Measurements from ENCODE around the gene CD300LF. TPM values are rescaled to one million over a fixed set of nuclear protein-coding genes. Genes with fewer than 3 reads are reported as not detected.
A peak's percentile ranks its signal among the peaks of the same experiment; 100 is the strongest.

The CD300LF gene
- total RNA-seq, 3 donors from 2014 or later = not detected

DNA sequence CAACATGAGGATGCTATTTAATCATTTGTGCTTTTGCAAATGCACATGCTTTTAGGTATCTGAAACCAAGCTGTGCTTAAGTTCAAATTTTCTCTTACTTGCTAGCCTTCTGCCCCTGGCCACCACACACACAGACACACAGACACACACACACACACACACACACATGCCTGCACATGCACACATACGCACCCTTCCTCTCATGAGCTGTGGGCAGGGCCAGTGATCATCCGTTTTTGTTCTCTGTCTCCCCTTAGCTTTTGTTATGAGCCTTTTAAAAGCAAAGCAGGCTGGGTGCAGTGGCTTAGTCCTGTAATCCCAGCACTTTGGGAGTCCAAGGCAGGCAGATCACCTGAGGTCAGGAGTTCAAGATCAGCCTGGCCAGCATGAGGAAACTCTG is 34.2 kb downstream of the CD300LF start:
- H3K27me3 Mint-ChIP-seq (ENCODE audit: low read depth) = peaks cover 16% of the 10 kb centered on the region
- H3K36me3 Mint-ChIP-seq (ENCODE audit: insufficient read depth) = no peaks in the 10 kb centered on the region
- H3K4me1 Mint-ChIP-seq (ENCODE audit: low read depth) = peaks cover 24% of the 10 kb centered on the region
- no peaks in the 10 kb centered on the region for H3K9me3 Mint-ChIP-seq
- no peak overlapping the region for H3K4me3 Mint-ChIP-seq
- DNase-seq (no peak), ATAC-seq (no peak)

DNA sequence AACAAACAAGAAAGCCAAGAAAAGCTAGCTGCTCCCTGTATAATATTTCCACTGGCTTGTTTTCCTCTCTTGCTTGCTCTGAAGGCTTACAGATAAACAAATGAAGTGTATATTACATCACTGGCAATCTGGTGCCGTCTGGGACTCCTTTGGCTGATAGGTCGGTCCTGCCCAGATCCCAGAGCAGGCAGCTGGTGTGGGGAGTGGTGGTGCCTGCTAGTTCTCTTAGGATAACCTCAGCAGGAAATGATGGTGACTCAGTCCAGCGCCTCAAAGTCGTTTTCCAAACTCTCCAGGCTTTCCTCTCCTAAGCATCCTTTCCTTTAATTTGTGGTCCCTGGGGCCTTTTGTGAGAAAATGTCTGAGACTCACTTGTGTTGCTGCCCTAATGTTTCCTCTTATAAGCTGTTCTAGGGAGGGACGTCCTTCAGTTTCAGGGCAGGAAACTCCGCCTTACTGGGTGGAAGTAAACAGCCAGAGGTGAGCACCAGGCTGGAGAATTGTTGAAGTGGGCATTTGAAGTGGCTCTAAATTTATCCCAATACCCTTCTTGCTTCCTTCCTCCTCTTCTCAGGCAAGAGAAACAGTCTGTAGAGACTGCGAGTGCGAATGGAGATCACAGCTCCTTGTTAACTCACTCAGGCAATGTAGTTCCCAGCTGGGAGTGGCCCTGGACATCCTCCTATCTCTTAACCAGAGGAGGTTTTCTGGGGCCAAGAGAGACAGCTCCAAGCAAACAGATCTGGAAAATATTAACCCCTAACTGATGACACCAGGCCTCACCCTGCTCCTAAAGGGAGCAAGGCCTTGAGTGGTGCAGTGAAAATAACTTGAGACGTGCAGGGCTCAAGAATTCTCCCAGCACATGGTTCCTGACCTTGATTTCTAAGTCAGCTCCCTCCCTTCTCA is 34.9 kb downstream of the CD300LF start:
- H3K4me3 Mint-ChIP-seq = no peak overlapping the region
- peaks cover 16% of the 10 kb centered on the region for H3K27me3 Mint-ChIP-seq (ENCODE audit: low read depth)
- ATAC-seq (peak in 1 of 2 donors; percentile 37), DNase-seq (no peak)
- no peaks in the 10 kb centered on the region for H3K36me3 Mint-ChIP-seq (ENCODE audit: insufficient read depth)
- peaks cover 24% of the 10 kb centered on the region for H3K4me1 Mint-ChIP-seq (ENCODE audit: low read depth)
- H3K9me3 Mint-ChIP-seq = no peaks in the 10 kb centered on the region

DNA sequence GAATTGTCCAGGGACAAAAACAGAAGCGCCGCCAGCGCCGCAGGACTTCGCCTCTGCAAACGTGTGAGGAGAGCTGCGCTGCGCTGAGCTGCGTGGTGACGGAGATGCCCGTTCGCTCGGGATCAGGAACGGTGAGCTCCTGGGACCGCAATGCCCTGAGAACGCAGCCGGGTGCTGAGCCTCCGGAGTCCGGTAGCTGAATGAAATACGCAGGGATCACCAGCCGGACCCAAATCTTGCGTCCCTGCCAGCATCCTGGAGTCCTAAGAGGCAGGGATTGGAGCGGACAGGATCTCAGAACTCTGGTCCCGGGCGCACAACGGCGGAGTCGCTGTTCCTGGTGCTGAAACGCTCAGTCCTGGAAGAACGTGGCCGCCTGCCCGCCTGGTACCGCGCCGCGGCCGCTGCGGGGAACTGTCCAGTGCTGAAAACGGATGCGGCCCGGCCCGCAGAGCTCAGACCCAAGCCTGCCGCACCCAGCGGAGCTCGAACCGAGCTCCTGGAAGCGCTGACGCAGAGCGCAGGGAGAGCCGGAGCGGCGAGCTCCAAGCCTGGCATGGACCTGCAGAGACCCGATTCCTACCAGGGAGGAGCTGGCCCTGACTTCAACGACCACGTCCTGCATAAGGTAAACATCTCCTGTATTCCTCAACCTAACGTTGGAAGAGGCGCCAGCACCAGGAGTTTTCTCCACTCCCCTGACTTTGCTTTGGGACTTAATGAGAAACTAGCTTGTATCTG is 41.5 kb downstream of the CD300LF start:
- Mint-ChIP-seq H3K4me1 (ENCODE audit: low read depth) (peaks cover 1% of the 10 kb centered on the region), H3K9me3 (no peaks in the 10 kb centered on the region)
- peak; percentile 58 for DNase-seq

DNA sequence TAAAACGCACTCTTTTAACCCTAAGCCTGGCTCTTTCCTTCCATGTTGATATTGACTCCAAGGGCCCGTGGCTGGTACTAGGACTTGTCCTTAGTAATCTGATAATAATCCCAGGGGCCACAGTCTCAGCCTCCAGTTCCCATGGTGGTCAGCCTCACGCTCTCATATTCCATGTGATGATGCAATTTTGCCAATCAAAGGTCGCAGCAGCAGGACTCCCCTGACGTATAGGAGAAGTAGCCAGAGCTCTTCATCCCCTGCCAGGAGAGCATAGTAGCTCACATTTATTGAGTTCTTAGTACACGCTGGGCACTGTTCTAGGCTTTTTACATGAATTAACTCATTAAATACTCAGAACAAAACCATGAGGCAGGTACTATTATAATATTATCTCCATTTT is 42.4 kb downstream of the CD300LF start:
- no peaks in the 10 kb centered on the region for H3K9me3 Mint-ChIP-seq
- H3K4me3 Mint-ChIP-seq = no peak overlapping the region
- DNase-seq = no peak
- H3K27me3 Mint-ChIP-seq (ENCODE audit: low read depth) = peaks cover 54% of the 10 kb centered on the region
- no peaks in the 10 kb centered on the region for H3K36me3 Mint-ChIP-seq (ENCODE audit: insufficient read depth)
- ATAC-seq = no peak
- peaks cover 1% of the 10 kb centered on the region for H3K4me1 Mint-ChIP-seq (ENCODE audit: low read depth)

More for the DNA sequence above, 41.5 kb downstream of the CD300LF start:
- H3K27me3 Mint-ChIP-seq (ENCODE audit: low read depth) = peaks cover 50% of the 10 kb centered on the region
- no peak overlapping the region for H3K4me3 Mint-ChIP-seq
- no peaks in the 10 kb centered on the region for H3K36me3 Mint-ChIP-seq (ENCODE audit: insufficient read depth)
- peak; percentile 92 to 98 for ATAC-seq

DNA sequence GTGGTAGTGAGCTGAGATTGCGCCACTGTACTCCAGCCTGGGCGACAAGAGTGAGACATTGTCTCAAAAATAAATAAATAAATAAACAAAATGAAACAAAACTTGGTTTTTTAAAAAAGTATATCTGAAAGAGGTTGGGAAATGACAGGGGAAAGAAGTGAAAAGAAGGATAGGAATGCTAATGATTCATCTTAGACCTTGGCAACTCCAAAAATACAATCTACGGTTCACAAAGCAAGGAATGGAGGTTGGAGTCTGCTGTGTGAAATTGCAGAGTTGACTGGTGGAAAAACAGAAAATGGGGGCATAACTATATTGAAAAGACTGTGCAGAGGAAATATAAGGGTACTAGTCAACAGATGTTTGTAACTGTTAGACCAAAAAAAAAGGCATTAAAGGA is 49.2 kb downstream of the CD300LF start:
- no peak overlapping the region for H3K4me3 Mint-ChIP-seq
- no peaks in the 10 kb centered on the region for H3K36me3 Mint-ChIP-seq (ENCODE audit: insufficient read depth)
- H3K4me1 Mint-ChIP-seq (ENCODE audit: low read depth) = no peaks in the 10 kb centered on the region
- no peak for ATAC-seq
- peaks cover 4% of the 10 kb centered on the region for H3K9me3 Mint-ChIP-seq
- H3K27me3 Mint-ChIP-seq (ENCODE audit: low read depth) = peaks cover 56% of the 10 kb centered on the region
- no peak for DNase-seq

DNA sequence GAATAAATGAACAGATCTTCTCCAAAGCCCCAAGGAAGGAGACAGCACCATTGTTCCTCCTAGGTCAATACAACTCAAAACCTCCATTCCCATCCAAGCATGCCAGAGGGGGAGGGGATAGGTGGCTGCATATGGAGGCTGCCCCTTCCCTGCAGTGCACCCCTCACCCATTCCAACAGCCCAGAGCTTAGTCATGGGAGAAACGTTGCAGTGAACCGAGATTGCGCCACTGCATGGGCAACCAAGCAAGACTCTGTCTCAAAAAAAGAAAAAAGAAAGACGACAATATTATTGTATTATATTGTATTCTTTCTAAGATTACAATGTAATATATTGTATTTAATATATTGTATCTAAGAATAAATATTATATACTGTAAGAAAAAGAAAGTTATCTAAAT is 52.8 kb downstream of the CD300LF start:
- H3K4me3 Mint-ChIP-seq = no peak overlapping the region
- ATAC-seq (no peak), DNase-seq (no peak)
- peaks cover 39% of the 10 kb centered on the region for H3K27me3 Mint-ChIP-seq (ENCODE audit: low read depth)
- peaks cover 3% of the 10 kb centered on the region for H3K4me1 Mint-ChIP-seq (ENCODE audit: low read depth)
- peaks cover 4% of the 10 kb centered on the region for H3K9me3 Mint-ChIP-seq
- no peaks in the 10 kb centered on the region for H3K36me3 Mint-ChIP-seq (ENCODE audit: insufficient read depth)

DNA sequence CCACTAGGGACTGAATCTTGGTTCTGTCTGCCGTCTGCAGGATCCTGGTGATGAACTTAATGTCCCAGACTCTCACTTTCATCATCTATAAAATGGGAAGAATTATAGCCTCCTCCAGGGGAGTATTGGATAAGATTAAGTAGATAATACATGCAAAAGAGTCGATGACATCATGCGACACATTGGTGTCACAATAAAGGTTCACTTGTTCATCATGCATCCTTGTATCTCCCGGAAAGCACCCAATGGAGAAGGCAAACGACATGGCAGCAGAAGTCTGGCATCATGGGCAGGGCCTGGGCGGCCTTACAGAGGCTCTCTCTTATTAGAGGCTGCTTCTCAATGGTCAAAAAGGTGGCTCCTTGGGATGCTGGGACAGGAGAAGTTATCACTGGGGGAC is 54.1 kb downstream of the CD300LF start:
- peaks cover 3% of the 10 kb centered on the region for H3K4me1 Mint-ChIP-seq (ENCODE audit: low read depth)
- H3K36me3 Mint-ChIP-seq (ENCODE audit: insufficient read depth) = no peaks in the 10 kb centered on the region
- DNase-seq (no peak), ATAC-seq (no peak)
- no peak overlapping the region for H3K4me3 Mint-ChIP-seq
- H3K27me3 Mint-ChIP-seq (ENCODE audit: low read depth) = peaks cover 31% of the 10 kb centered on the region
- H3K9me3 Mint-ChIP-seq = peaks cover 4% of the 10 kb centered on the region

DNA sequence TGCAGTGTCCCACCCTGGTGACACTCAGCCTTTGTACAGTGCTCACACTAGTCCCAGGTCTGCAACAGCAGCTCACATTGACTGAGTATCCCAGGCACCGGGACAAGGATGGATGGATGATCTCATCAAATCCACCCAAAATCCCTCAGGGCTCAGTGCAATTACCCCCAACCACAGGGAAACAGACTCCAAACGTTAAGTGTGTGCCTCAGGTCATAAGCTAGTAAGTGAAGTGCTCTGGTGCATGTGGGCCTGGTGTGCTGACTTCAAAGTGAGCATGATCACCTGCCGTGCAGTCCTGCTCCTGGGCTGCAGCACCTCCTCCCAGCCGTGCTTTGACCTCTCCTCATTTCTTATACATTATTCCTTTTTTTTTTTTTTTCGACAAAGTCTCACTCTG is 58.0 kb downstream of the CD300LF start:
- Mint-ChIP-seq H3K4me3 (no peak overlapping the region), H3K9me3 (no peaks in the 10 kb centered on the region), H3K27me3 (ENCODE audit: low read depth) (peaks cover 40% of the 10 kb centered on the region), H3K36me3 (ENCODE audit: insufficient read depth) (no peaks in the 10 kb centered on the region), H3K4me1 (ENCODE audit: low read depth) (peaks cover 3% of the 10 kb centered on the region)
- DNase-seq (no peak), ATAC-seq (no peak)

DNA sequence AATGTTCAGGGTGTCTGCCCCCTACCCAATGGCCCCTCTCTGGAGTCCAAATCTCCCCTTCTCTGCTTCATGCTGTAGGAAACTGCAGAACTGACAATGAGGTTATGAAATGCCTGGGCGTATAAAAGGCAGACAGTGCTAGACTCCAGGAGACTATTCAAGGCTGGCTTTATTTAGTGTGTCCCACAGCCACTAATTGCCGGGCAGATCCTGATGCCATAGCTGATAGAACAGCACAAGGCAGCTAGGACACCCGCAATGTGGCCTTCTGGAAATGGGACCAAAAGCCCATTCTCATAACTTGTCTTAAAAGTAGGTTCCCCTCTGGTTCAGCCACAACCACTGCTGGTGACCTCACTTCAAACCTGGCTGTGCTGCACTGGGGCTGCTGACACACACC is 60.7 kb downstream of the CD300LF start:
- no peak for DNase-seq
- no peak overlapping the region for H3K4me3 Mint-ChIP-seq
- no peaks in the 10 kb centered on the region for H3K9me3 Mint-ChIP-seq
- ATAC-seq = no peak
- no peaks in the 10 kb centered on the region for H3K4me1 Mint-ChIP-seq (ENCODE audit: low read depth)
- H3K36me3 Mint-ChIP-seq (ENCODE audit: insufficient read depth) = no peaks in the 10 kb centered on the region
- H3K27me3 Mint-ChIP-seq (ENCODE audit: low read depth) = peaks cover 51% of the 10 kb centered on the region

DNA sequence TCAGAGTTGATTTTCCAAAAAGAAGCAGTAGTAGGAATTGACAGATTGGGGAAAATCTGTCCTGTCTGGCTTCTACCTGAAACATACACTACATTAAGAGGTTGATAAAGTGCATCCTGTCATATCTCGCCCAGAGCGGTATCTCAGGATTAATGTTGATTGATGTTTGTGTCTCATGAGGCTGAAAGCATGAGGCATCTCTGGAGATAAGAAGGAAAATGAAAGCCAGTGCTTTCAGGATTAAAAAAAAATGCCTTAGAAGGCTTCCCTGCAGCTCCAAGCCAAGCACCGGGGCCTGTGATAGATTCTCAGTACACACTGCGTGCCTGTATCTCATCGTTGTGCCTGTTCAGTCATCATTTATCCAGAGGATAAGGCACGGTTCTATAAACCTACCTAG is 62.8 kb downstream of the CD300LF start:
- no peaks in the 10 kb centered on the region for H3K4me1 Mint-ChIP-seq (ENCODE audit: low read depth)
- ATAC-seq (no peak), DNase-seq (no peak)
- no peaks in the 10 kb centered on the region for H3K9me3 Mint-ChIP-seq
- no peaks in the 10 kb centered on the region for H3K36me3 Mint-ChIP-seq (ENCODE audit: insufficient read depth)
- H3K4me3 Mint-ChIP-seq = no peak overlapping the region
- H3K27me3 Mint-ChIP-seq (ENCODE audit: low read depth) = peaks cover 53% of the 10 kb centered on the region

DNA sequence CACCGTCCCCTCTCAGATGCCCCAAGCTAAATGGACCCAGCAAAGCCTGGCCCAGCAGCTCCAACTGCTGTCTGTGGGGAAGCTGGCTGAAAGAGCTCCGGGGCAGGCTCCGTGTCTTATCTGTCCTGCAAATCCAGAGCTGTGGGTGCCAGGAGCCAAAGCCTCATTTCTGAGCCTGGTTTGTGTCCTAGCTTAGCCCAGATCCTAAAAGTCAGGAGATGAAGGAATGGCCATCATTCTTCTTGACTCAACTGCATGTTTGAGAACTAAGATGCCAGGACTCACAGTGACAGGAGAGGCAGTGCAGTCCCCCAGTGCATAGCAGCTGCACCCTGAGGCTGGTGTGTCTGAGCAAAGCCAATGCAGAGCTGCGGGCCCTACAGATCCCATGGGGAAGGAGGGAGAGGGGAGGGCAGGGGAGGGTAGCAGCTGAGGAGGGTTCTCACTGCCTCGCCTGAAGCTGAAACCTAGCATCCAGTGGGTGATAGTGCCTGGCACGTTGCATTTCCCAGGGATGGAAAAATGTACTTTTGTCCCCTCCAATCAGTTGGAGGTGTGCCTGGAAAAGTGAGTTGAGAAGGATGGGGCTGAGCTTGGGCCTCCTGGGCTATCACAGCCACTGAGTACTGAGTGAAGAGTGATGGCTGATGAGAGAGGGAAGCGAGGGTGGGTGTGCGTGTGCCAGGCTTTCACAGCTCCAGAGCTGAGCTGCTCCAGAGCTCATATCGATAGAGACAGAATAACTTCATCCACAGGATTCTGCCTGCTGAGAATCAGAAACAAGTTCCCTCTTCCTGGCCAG is 64.7 kb downstream of the CD300LF start:
- no peaks in the 10 kb centered on the region for H3K36me3 Mint-ChIP-seq (ENCODE audit: insufficient read depth)
- no peaks in the 10 kb centered on the region for H3K4me1 Mint-ChIP-seq (ENCODE audit: low read depth)
- H3K27me3 Mint-ChIP-seq (ENCODE audit: low read depth) = peaks cover 52% of the 10 kb centered on the region
- ATAC-seq = no peak
- no peak for DNase-seq
- no peak overlapping the region for H3K4me3 Mint-ChIP-seq
- no peaks in the 10 kb centered on the region for H3K9me3 Mint-ChIP-seq

DNA sequence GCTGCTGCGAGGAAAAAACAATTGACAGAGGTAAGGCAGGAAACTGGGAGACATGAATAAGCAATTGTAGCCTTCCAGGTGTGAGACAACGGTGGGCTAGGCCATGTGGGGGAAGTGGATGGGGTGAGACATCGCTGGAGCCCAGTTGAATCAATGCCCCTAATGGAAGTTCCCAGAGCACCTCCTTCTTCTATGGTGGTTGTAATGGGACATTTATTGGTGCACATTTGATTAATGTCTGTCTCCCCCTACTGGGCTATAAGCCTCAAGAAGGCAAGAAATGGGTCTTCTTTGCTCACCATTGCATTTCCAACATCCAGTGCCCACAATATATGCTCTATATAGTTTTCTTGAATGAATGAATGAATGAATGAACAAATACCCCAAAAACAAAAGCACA is 66.5 kb downstream of the CD300LF start:
- Mint-ChIP-seq H3K9me3 (no peaks in the 10 kb centered on the region), H3K36me3 (ENCODE audit: insufficient read depth) (no peaks in the 10 kb centered on the region), H3K27me3 (ENCODE audit: low read depth) (peaks cover 50% of the 10 kb centered on the region), H3K4me3 (no peak overlapping the region), H3K4me1 (ENCODE audit: low read depth) (peaks cover 6% of the 10 kb centered on the region)
- ATAC-seq (no peak), DNase-seq (no peak)

DNA sequence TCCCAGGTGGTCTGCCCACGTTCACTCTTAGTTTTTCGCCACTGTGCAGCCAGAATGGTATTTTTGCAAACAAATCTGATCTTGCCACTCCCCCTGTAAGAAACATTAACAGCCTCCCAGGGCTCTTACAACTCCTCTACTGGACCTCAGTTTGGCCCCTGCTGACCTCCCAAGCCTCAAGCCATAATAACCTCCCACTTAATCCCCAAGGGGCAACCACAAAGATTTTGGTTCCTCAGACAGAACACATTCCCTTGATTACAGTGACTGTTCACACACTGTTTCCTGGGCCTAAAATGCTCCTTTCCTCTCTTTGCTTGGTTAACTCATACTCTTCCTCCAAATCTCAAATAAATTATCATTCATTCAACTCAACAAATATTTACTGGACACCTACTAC is 67.7 kb downstream of the CD300LF start:
- Mint-ChIP-seq H3K36me3 (ENCODE audit: insufficient read depth) (no peaks in the 10 kb centered on the region), H3K27me3 (ENCODE audit: low read depth) (peaks cover 51% of the 10 kb centered on the region), H3K9me3 (no peaks in the 10 kb centered on the region), H3K4me1 (ENCODE audit: low read depth) (peaks cover 11% of the 10 kb centered on the region), H3K4me3 (no peak overlapping the region)
- DNase-seq = no peak
- no peak for ATAC-seq

DNA sequence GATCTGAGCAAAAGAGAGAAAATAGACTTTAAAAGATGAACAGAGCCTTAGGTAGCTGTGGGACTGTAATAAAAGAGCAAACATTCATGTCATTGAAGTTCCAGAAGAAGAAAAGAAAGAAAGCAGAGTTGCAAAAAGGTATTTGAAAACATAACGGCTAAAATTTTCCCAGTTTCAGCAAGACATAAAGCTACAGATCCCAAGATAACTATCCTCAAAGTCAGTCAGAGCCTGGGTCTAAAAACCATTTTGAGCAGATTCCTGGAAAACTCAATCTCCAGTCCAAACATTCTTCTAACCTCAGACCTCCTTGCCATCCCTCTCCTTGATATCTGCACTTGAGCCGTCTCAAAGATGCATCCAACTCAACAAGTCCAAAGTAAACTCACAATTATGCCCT is 68.3 kb downstream of the CD300LF start:
- H3K4me1 Mint-ChIP-seq (ENCODE audit: low read depth) = peaks cover 17% of the 10 kb centered on the region
- ATAC-seq = no peak
- peaks cover 48% of the 10 kb centered on the region for H3K27me3 Mint-ChIP-seq (ENCODE audit: low read depth)
- H3K4me3 Mint-ChIP-seq = no peak overlapping the region
- no peaks in the 10 kb centered on the region for H3K9me3 Mint-ChIP-seq
- DNase-seq = no peak
- no peaks in the 10 kb centered on the region for H3K36me3 Mint-ChIP-seq (ENCODE audit: insufficient read depth)

All from activated T-cell treated with anti-CD3 and anti-CD28 coated beads, Interleukin-2, amount 50 U/mL, for 4 hours (primary cell).